H1 (cell line): ENCODE measurements around the gene ZBTB18. TPM values are rescaled to one million over a fixed set of nuclear protein-coding genes. Genes with fewer than 3 reads are reported as not detected.

ENCODE experiments used
- EZH2 ChIP-seq: fragments of 200-600 bp; sonication (generic); IDR thresholded peaks from 2 replicates; pipeline ENCODE4 v1.7.1; 2012; ENCODE audit warnings: low read depth, mild to moderate bottlenecking, moderate library complexity, low read length, inconsistent platforms; ENCODE audit not compliant: severe bottlenecking
- JUND ChIP-seq: IDR thresholded peaks from 2 replicates; pipeline ENCODE4 v1.6.1; 2011; ENCODE audit warnings: mild to moderate bottlenecking, improper control_type of control experiment, low read length
- polyA plus RNA-seq, 7 experiments: library from polyadenylated mRNA; depleted of rRNA in 3 of 7; stranded (reverse) in 5 of 7; unstranded in 2 of 7; fragments of >200 nt in 5 of 7; fragments of 200-250 nt in 2 of 7; gene quantifications; 1 replicate in 5 of 7; 2 replicates in 1 of 7; 4 replicates in 1 of 7; pipeline versions ENCODE4 v1.2.1 to v1.2.3, GENCODE V29; 2011 to 2013; ENCODE audit warnings: missing spikeins in 2 of 7, mixed read lengths in 2 of 7
- total RNA-seq: library from RNA; stranded (reverse); fragmentation: NEBNext Ultra II Directional; extraction: Animal tissue kit (Norgen Biotek cat#: 25700); gene quantifications from 2 replicates; pipeline ENCODE4 v1.2.1, GENCODE V29; 2021
- TF ChIP-seq, protein P1 (sequence below): fragments of 300-600 bp; sonication (generic); IDR thresholded peaks from 2 replicates; pipeline ENCODE4 v1.7.1; 2012; ENCODE audit warnings: low read length, moderate library complexity, mild to moderate bottlenecking, inconsistent platforms; ENCODE audit not compliant: insufficient replicate concordance

The ZBTB18 gene
- total and polyA plus RNA-seq, 2 of the 8 experiments (the other 6 are each of a cell fraction or from before 2014, with no cell fraction given) = 8.5 to 14.4 TPM

GRCh38 chr1:244054247-244054923 is 3.3 kb downstream of the ZBTB18 start (continued):
- TF ChIP-seq, protein P1, sequence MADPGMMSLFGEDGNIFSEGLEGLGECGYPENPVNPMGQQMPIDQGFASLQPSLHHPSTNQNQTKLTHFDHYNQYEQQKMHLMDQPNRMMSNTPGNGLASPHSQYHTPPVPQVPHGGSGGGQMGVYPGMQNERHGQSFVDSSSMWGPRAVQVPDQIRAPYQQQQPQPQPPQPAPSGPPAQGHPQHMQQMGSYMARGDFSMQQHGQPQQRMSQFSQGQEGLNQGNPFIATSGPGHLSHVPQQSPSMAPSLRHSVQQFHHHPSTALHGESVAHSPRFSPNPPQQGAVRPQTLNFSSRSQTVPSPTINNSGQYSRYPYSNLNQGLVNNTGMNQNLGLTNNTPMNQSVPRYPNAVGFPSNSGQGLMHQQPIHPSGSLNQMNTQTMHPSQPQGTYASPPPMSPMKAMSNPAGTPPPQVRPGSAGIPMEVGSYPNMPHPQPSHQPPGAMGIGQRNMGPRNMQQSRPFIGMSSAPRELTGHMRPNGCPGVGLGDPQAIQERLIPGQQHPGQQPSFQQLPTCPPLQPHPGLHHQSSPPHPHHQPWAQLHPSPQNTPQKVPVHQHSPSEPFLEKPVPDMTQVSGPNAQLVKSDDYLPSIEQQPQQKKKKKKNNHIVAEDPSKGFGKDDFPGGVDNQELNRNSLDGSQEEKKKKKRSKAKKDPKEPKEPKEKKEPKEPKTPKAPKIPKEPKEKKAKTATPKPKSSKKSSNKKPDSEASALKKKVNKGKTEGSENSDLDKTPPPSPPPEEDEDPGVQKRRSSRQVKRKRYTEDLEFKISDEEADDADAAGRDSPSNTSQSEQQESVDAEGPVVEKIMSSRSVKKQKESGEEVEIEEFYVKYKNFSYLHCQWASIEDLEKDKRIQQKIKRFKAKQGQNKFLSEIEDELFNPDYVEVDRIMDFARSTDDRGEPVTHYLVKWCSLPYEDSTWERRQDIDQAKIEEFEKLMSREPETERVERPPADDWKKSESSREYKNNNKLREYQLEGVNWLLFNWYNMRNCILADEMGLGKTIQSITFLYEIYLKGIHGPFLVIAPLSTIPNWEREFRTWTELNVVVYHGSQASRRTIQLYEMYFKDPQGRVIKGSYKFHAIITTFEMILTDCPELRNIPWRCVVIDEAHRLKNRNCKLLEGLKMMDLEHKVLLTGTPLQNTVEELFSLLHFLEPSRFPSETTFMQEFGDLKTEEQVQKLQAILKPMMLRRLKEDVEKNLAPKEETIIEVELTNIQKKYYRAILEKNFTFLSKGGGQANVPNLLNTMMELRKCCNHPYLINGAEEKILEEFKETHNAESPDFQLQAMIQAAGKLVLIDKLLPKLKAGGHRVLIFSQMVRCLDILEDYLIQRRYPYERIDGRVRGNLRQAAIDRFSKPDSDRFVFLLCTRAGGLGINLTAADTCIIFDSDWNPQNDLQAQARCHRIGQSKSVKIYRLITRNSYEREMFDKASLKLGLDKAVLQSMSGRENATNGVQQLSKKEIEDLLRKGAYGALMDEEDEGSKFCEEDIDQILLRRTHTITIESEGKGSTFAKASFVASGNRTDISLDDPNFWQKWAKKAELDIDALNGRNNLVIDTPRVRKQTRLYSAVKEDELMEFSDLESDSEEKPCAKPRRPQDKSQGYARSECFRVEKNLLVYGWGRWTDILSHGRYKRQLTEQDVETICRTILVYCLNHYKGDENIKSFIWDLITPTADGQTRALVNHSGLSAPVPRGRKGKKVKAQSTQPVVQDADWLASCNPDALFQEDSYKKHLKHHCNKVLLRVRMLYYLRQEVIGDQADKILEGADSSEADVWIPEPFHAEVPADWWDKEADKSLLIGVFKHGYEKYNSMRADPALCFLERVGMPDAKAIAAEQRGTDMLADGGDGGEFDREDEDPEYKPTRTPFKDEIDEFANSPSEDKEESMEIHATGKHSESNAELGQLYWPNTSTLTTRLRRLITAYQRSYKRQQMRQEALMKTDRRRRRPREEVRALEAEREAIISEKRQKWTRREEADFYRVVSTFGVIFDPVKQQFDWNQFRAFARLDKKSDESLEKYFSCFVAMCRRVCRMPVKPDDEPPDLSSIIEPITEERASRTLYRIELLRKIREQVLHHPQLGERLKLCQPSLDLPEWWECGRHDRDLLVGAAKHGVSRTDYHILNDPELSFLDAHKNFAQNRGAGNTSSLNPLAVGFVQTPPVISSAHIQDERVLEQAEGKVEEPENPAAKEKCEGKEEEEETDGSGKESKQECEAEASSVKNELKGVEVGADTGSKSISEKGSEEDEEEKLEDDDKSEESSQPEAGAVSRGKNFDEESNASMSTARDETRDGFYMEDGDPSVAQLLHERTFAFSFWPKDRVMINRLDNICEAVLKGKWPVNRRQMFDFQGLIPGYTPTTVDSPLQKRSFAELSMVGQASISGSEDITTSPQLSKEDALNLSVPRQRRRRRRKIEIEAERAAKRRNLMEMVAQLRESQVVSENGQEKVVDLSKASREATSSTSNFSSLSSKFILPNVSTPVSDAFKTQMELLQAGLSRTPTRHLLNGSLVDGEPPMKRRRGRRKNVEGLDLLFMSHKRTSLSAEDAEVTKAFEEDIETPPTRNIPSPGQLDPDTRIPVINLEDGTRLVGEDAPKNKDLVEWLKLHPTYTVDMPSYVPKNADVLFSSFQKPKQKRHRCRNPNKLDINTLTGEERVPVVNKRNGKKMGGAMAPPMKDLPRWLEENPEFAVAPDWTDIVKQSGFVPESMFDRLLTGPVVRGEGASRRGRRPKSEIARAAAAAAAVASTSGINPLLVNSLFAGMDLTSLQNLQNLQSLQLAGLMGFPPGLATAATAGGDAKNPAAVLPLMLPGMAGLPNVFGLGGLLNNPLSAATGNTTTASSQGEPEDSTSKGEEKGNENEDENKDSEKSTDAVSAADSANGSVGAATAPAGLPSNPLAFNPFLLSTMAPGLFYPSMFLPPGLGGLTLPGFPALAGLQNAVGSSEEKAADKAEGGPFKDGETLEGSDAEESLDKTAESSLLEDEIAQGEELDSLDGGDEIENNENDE = no peak
- TF ChIP-seq JUND = no peak
- no peak for TF ChIP-seq EZH2
- TF ChIP-seq, all 59 proteins: peak for 0
